K562 (cell line): ENCODE results near the gene PRKD2. TPM values are rescaled to one million over a fixed set of nuclear protein-coding genes. Genes with fewer than 3 reads are reported as not detected.
A peak's percentile ranks its signal among the peaks of the same experiment; 100 is the strongest.

Source experiments
- CHCHD3 ChIP-seq: fragments of 250-450 bp; sonication (Bioruptor Pico); IDR thresholded peaks from 2 replicates; pipeline ENCODE4 v2.1.2; 2022; ENCODE audit warnings: mild to moderate bottlenecking
- CXXC5 ChIP-seq: fragments of 250-450 bp; sonication (Bioruptor Pico); IDR thresholded peaks from 2 replicates; pipeline ENCODE4 v1.8.0; 2022; ENCODE audit warnings: inconsistent platforms, mild to moderate bottlenecking, moderate library complexity
- DACH1 ChIP-seq: fragments of 450-650 bp; IDR thresholded peaks from 2 replicates; pipeline ENCODE4 v1.6.1; 2018; ENCODE audit not compliant: partially characterized antibody
- GATAD2A ChIP-seq: fragments of 450-650 bp; IDR thresholded peaks from 2 replicates; pipeline ENCODE4 v1.6.1; 2017
- HDAC1 ChIP-seq, 2 experiments: fragments of 450-650 bp; IDR thresholded peaks; 2 replicates each; pipeline ENCODE4 v1.6.1; 2016 to 2017; ENCODE audit warnings: inconsistent platforms in 1 of 2, mild to moderate bottlenecking in 1 of 2, moderate library complexity in 1 of 2
- JUND ChIP-seq, 2 experiments: IDR thresholded peaks; 2 replicates in 1 of 2; 3 replicates in 1 of 2; pipeline ENCODE4 v1.6.1; 2011; ENCODE audit warnings: borderline replicate concordance in 2 of 2, low read depth in 2 of 2, low read length in 2 of 2, improper control_type of control experiment in 1 of 2, missing biosample characterization in 1 of 2, missing genetic modification characterization in 1 of 2, missing genetic modification reagents in 1 of 2
- KAT7 ChIP-seq: sonication (generic); formaldehyde crosslinking; IDR thresholded peaks from 2 replicates; pipeline ENCODE4 v1.8.0; 2022; ENCODE audit warnings: missing genetic modification reagents, mild to moderate bottlenecking, borderline replicate concordance
- KDM2B ChIP-seq: fragments of 250-450 bp; sonication (Bioruptor Pico); IDR thresholded peaks from 2 replicates; pipeline ENCODE4 v1.8.0; 2021; ENCODE audit warnings: mild to moderate bottlenecking, moderate library complexity
- KDM5B ChIP-seq: fragments of 200-600 bp; sonication (generic); IDR thresholded peaks from 2 replicates; pipeline ENCODE4 v1.6.1; 2012; ENCODE audit warnings: low read depth, mild to moderate bottlenecking, moderate library complexity, low read length, control low read depth, inconsistent platforms; ENCODE audit not compliant: insufficient replicate concordance
- SRSF9 ChIP-seq: fragments of 200-400 bp; formaldehyde crosslinking; IDR thresholded peaks from 2 replicates; pipeline ENCODE4 v1.6.1; 2017; ENCODE audit warnings: low read depth, low read length, borderline replicate concordance
- SUPT5H ChIP-seq: fragments of 450-650 bp; IDR thresholded peaks from 2 replicates; pipeline ENCODE4 v1.6.1; 2016
- ZNF444 ChIP-seq: fragments of 250-450 bp; sonication (Bioruptor Pico); IDR thresholded peaks from 2 replicates; pipeline ENCODE4 v1.4.0; 2020; ENCODE audit warnings: mild to moderate bottlenecking, moderate library complexity
- polyA plus RNA-seq, 8 experiments: library from polyadenylated mRNA; depleted of rRNA in 4 of 8; stranded (reverse) in 5 of 8; unstranded in 3 of 8; fragments of >200 nt; fragmentation: Nextera tagmentation in 2 of 8; fragmentation: Illumina TruSeq in 1 of 8; extraction: Ambion mirVana in 2 of 8; extraction: Trizol in 1 of 8; gene quantifications; 2 replicates each; pipeline versions ENCODE4 v1.2.1 to v1.2.3, GENCODE V29; 2011 to 2014; ENCODE audit warnings: inconsistent platforms in 1 of 8, missing spikeins in 1 of 8
- total RNA-seq, 7 experiments: library from RNA; depleted of rRNA in 6 of 7; stranded (reverse); fragments of >200 nt in 6 of 7; fragmentation: Illumina TruSeq in 2 of 7; extraction: Trizol in 2 of 7; gene quantifications; 2 replicates each; pipeline versions ENCODE4 v1.2.1 to v1.2.3, GENCODE V29; 2011 to 2021; ENCODE audit warnings: low replicate concordance in 1 of 7
- TF ChIP-seq, protein P1 (sequence below): fragments of 450-650 bp; IDR thresholded peaks from 2 replicates; pipeline ENCODE4 v1.6.1; 2016
- TF ChIP-seq, protein P2 (sequence below), 2 experiments: IDR thresholded peaks; 2 replicates each; pipeline ENCODE4 v1.6.1; 2011; ENCODE audit warnings: borderline replicate concordance in 1 of 2, control low read depth in 1 of 2, low read depth in 1 of 2, low read length in 1 of 2, mild to moderate bottlenecking in 1 of 2, mixed read lengths in 1 of 2, moderate library complexity in 1 of 2; ENCODE audit not compliant: insufficient read depth in 1 of 2, insufficient read length in 1 of 2, poor library complexity in 1 of 2, severe bottlenecking in 1 of 2; ENCODE audit errors: extremely low read depth in 1 of 2
- TF ChIP-seq, protein P3 (sequence below): fragments of 450-650 bp; formaldehyde crosslinking; conservative IDR thresholded peaks from 2 replicates; pipeline ENCODE4 v1.4.0; 2022; ENCODE audit warnings: mild to moderate bottlenecking, missing genetic modification characterization

The PRKD2 gene
- total and polyA plus RNA-seq, 9 of the 15 experiments (the other 6 are each of a cell fraction or from before 2014, with no cell fraction given): 1.8 to 60.0 (median 15.0) TPM

GRCh38 chr19:46634045-46634655 is 82.8 kb downstream of the PRKD2 start (continued):
- TF ChIP-seq, protein P1, sequence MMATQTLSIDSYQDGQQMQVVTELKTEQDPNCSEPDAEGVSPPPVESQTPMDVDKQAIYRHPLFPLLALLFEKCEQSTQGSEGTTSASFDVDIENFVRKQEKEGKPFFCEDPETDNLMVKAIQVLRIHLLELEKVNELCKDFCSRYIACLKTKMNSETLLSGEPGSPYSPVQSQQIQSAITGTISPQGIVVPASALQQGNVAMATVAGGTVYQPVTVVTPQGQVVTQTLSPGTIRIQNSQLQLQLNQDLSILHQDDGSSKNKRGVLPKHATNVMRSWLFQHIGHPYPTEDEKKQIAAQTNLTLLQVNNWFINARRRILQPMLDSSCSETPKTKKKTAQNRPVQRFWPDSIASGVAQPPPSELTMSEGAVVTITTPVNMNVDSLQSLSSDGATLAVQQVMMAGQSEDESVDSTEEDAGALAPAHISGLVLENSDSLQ: 0 out of 2 replicates have a peak, but pooled peaks have one; percentile 33
- TF ChIP-seq DACH1: no peak
- no peak for TF ChIP-seq GATAD2A
- 0 out of 2 replicates have a peak, but pooled peaks have one; percentile 10 for TF ChIP-seq JUND (IDR thresholded peaks at IDR 0.05; ENCODE audit: borderline replicate concordance, low read depth, low read length)
- no peak for TF ChIP-seq JUND (tag; IDR thresholded peaks at IDR 0.05; ENCODE audit: borderline replicate concordance, low read depth, low read length)
- TF ChIP-seq SUPT5H: 0 out of 2 replicates have a peak, but pooled peaks have one; percentile 21
- TF ChIP-seq, protein P2, sequence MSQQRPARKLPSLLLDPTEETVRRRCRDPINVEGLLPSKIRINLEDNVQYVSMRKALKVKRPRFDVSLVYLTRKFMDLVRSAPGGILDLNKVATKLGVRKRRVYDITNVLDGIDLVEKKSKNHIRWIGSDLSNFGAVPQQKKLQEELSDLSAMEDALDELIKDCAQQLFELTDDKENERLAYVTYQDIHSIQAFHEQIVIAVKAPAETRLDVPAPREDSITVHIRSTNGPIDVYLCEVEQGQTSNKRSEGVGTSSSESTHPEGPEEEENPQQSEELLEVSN (IDR thresholded peaks at IDR 0.05; ENCODE audit: borderline replicate concordance in 1 of 2, extremely low read depth in 1 of 2, insufficient read depth in 1 of 2, insufficient read length in 1 of 2, low read depth in 1 of 2, low read length in 1 of 2, poor library complexity in 1 of 2, severe bottlenecking in 1 of 2): peak in 1 of 2 experiments; percentile 40
- TF ChIP-seq KDM5B: peak; percentile 35
- TF ChIP-seq CHCHD3 (CRISPR knock-in tag): no peak
- TF ChIP-seq KDM2B (CRISPR knock-in tag): peak; percentile 29; the same call in 1 of the 2 replicates
- no peak for TF ChIP-seq CXXC5 (CRISPR knock-in tag)
- no peak for TF ChIP-seq ZNF444
- TF ChIP-seq, protein P3, sequence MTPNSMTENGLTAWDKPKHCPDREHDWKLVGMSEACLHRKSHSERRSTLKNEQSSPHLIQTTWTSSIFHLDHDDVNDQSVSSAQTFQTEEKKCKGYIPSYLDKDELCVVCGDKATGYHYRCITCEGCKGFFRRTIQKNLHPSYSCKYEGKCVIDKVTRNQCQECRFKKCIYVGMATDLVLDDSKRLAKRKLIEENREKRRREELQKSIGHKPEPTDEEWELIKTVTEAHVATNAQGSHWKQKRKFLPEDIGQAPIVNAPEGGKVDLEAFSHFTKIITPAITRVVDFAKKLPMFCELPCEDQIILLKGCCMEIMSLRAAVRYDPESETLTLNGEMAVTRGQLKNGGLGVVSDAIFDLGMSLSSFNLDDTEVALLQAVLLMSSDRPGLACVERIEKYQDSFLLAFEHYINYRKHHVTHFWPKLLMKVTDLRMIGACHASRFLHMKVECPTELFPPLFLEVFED (CRISPR knock-in tag): no peak
- no peak for TF ChIP-seq SRSF9
- 0 out of 4 replicates have a peak, but pooled peaks of 1 of the 2 experiments have one; percentile 4 for TF ChIP-seq HDAC1 (IDR thresholded peaks at IDR 0.05)
- peak; percentile 52; the same call in 1 of the 2 replicates for TF ChIP-seq KAT7 (CRISPR knock-in tag)
